Activated CD4-positive, alpha-beta T cell treated with anti-CD3 and anti-CD28 coated beads, Interleukin-2, amount 50 U/mL, for 16 hours (primary cell): ENCODE results near the gene PICK1.
"Not testable (repeated sequence)": the region's sequence is repeated elsewhere in the genome, so short reads cannot be mapped to it uniquely, and the experiment has no call there.

ENCODE experiments used
- DNase-seq: peaks from one replicate; pipeline ENCODE4 v3.0.0-alpha.2; 2020

The PICK1 gene

DNA sequence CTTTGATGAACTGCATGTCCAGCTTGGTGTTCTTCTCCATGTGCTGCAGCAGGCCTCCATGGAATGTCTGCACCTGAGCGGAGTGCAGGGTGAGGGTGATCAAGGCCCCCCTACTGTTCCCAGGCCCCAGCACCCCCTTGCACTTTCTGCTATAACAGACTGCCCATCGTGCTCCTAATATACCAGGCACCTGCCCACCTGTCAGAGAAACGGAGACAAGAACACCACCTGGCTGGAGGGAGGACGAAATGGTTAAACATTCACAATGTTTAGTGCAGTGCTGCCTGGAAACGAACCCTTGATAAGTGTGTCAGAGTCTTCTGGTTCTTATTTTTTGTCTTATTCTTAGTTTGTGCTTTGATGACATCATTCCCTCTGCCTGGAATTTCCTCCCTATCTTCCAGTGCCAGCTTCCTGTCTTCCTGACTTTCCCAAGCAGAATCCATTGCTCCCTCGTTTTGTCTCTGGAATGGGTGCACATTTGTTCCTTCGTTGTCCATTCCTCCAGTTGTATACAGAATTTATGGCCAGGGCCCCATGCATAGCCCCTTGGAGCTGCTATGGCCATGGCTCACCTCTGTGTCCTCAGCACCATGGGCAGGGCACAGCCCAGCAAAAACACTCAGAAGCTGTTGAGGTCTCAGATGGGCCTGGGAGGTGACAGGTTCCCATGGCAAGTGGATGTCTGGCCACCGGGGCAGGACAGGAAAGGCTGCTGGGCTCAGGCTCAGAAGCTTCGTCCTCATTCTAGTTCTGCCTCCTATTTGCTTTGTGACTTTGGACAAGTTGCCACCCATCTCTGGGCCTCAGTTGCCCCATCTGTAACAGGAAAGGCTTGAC lies 41.4 kb downstream of the PICK1 start:
- DNase-seq, result no peak

DNA sequence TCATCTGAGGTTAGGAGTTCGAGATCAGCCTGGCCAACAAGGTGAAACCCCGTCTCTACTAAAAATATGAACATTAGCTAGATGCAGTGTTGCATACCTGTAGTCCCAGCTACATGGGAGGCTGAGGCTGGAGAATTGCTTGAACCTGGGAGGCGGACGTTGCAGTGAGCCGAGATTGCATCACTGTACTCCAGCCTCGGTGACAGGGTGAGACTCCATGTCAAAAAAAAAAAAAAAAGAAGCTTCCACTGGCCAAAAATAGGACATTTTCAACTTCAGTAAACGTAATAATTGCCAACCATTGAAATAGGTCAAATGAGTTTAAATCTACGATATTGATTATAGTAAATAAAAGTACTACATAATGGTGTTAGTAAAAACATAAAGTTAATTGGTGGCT lies 46.4 kb downstream of the PICK1 start:
- no peak for DNase-seq

DNA sequence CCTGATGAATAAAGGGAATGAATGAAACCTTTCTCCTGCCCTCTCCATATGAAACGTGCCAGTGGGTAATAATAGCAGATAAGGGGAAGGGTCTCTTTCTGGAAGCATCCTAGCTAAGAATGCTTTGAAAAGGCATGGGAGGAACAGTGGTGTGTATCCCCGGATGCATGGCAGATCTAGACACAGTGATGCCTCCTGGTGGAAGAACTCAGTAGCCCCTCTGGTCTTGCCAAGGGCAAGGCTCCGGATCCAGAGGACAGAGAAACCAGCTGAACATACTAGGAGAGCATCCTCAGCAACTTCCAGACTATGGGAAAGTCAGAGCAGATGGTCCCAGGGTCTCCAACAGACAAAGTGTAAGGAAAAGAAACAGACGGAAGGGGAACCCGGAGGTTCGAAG lies 46.9 kb downstream of the PICK1 start:
- no peak for DNase-seq

DNA sequence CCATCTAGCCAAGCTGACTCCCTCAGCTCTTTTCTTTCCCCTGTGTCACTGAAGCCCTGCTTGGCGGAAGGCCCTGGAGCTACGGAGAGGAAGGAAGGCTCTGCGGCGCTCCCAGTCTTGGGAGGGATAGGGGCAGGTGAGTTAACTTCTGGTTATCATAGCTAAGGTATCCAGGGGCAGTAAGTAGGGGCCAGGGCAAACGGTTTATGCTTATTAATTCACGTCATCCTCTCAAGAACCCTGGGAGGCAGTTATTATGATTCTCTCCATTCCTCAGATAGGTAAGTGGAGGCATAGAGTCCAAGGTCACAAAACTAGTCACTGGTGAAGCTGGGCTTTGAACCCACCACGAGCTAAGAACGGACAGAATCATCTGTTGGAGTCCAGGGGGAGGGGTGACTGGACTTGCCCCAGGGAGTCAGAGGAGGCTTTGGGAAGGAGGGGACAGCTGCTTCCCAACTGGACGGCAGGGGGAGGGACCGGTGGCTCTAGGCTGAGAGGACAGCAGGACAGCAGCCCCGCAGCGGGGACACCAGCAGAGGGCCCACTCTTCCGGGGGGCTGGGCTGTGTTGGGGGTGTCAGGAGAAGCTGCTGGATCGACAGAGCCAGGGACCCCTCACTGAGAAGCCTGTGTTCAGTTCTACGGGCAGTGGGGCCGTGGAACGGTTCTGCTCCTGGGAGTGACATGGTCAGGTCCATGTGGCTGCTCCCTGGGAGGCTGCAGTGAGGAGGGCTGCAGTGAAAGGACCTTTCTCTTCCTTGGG lies 49.8 kb downstream of the PICK1 start:
- no peak for DNase-seq

DNA sequence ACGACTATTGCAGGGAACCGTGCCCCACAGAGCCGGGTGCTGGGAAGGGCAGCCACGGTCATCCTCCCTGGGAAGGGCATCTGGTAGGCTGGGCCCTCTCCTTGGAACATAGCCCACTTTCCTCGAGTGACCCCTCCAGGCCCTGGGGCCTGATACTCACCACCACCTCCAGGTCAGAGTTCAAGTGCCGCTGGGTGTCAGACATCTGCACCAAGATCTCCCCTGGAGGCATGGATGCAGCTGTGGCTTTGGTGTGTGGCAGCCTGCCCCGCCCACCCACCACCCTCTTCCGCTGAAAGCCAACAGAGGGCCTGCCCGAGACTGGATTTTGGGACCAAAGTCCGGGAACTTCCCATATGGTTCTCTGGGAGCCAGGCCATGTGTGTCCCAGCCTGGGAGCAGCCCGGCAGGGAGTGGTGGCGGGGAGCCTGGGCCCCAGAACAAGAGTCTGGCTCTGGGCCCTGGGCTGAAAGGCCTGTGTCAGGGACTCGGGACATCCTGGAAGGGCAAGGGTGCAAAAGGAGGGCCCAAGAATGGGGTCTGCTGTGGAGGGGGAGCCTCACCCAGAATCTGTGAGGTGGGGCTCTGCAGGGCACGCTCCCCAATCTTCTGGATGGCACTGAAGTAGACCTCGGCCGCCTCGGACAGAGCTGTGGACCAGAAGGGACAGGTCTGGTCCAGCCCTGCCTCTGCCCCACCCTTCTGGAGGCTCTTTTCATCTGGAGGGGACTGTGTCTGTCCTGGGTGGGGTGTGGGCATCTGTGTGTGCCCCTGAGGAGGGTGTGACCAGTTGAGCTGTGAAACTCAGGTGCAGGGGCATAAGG lies 50.7 kb downstream of the PICK1 start:
- DNase-seq, result no peak

DNA sequence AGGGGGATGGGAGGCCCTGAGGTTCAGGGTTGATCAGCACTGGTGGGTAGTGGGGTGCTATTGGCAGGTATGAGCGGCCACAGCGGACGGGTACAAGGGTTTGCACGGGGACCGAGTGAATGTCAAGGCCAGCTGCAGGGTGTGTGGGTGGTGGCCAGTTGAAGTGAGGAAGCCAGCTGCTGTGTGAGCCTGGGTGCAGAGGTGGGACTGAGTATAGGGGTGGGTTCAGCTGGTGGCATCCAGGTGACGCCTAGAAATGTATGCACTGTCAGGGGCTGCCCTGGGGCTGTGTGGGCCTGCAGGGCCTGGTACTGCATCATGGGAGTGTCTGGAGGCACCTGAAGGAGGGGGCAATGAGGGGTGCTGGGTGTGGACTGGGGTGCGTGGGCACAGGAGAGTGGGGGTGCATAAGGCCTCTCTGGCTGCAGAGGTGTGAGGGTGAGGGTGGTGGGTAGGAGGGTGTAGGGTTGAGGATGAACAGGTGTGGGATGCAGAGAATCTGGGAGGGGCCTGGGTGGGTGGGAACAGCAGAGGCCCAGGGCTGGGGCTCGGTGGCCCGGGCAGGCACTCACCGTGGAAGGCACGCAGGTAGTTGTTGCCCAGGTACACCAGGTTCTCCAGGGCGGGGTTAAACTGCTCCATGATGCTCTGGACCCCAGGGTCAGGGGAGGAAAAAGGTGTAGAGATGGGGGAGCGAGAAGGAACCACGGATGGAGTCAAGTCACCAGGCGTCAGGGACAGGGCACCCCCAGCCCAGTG lies 51.5 kb downstream of the PICK1 start:
- no peak for DNase-seq

DNA sequence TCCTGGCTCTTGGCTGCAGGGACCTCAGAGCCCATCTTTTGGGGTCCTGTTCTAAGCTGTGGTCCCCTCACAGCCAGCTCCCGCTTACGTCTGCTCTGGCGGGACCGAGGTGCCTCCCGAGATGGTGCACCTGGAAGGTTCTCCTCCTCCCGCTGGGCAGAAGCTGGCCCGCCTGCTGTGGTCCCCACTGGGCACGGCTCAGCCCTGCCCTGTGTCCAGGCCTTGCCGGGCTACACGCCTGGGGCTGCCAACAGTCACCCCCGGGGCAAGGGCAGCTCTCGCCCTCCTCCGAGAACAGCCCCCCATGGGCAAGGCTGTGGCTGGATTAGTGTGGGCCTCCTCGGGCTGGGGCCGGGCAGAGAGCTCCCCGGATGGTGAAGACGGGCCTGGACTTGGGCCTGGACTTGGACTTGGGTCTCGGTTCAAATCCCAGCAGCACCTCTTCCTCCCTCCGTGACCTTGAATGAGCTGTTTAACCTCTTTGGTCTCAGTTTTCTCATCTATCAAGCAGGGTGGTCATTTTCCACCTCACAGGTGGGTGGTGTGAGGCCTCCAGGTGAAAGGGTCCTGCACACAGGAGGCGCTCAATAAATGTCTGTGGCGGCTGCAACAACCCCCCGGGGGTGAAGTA lies 52.3 kb downstream of the PICK1 start:
- DNase-seq, result no peak

DNA sequence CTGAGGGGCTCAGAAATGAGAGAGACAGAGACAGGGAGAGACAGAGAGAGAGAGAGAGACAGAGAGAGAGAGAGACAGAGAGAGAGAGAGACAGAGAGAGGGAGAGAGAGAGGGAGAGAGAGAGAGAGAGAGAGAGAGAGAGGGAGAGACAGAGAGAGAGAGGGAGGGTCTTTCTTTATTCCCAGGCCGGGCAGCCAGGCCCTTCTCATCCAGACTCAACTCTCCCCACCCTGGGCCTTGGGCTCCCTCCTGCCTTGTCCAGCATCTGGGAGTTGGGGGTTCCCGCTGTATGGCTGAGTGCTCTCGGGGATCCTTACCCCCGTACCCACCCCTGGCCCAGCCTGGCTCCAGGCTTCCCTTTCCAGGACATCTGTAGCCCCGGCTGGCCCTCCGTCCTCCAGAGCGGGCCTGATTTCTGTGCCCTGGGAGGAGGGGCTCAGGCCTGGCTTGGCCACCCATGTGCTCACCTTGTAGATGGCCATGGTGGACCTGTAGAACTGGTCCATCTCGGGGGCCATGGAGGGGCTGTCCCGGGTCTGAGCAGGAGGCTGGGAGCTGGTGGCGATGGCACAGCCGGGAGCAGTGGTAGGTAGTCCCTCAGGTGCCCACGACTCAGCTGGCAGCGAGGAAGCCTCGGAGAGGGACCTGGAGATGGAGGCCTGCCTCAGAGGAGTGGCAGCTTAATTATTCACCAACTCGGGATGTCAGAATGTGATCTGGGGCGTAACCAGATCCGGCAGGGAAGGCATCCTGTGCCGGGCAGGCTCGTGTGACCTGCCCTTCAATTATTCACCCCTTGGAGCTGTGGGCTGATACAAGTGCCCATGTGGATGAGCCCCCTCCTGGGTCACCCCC lies 53.0 kb downstream of the PICK1 start, which contains the start of gene BAIAP2L2:
TSS of gene BAIAP2L2 (minus strand) at position 677 of the 855 bp plus-strand sequence. CDS start at position 518, 159 bp downstream.
- DNase-seq, result no peak

DNA sequence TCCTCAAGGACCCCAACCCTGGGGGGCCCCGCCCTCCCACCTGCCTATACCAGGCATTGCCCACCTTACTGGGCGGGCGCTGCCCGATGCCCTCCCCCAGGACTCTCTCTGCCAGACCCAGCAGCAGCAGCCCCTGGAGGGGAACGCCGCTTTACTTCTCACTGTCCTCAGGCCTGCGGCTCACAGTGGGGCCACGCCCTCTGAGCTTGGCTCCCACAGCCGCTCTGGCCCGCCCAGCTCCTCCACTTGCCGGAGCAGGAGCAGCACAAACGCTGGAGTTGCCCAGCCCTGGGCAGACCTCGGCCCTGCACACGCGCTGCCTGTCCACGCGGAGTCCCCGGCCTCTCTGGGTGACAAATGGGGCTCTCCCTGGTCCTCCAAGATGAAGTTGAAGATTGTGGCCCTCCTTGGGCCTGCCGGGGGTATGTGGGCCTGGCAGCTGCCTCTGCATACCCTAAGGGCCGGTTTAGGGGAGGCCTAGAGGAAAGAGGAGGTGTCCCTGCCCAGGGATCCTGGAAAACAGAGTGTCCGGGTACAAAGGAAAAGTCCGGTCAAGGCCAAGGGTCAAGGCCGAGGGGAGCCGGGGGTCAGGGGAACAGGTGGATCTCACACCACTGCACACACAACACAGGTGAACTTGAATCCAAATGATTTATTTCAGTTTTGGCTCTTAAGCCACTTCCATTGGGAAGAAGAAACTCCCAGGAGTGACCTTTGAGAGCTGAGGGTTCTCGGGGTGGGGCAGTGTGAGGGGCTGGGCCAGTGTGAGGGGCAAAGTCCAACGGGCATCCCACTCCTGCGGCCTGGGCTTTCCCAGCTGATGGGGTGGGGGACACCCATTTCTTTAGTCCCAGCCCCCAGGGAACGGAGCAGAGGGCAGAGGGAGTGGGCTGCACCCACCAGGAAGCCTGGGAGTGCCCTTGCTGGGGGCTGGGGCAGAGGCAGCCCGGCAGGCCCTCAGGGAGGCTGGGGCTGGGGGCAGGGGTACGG lies 54.0 kb downstream of the PICK1 start:
- DNase-seq, result no peak

DNA sequence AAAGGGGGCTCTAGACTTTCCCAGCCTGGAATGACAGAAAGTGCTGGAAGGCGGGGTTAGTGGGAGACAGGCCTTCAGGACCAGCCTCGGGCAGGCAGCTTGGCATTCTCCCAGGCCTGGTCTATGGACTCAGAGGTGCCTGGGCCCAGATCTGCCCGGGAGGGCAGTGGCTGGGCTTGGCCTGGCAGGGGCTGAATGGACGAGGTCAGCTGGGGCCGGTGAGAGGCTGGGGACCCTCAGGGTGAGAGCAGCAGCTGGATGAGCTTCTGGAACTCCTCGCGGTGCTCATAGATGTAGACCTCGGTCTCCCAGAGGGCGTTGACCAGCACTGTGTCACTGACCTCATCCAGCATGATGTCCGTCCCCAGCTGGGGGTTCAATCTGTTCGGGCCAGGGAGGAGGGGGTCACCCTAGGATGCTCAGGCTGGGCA lies 54.7 kb downstream of the PICK1 start:
- DNase-seq, result no peak

DNA sequence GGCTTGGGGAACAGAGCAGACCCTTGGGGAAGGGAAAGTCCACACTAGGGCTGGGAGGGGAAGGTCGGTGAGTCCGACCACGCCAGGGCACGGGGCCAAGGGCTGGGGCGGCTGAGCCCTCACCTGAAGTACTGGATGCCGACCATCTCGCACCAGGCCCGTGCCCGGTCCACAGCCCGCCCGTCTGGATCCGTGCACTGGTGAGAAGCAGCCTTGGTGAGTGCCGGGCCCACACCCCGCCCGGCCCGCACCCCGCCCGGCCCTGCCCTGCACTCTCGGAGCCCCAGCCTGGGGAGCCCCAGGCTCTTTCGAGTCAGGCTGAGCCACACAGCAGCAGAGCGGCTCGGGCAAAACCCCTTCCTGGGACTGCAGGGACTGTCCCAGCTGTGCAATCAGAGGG lies 55.2 kb downstream of the PICK1 start:
- no peak for DNase-seq

DNA sequence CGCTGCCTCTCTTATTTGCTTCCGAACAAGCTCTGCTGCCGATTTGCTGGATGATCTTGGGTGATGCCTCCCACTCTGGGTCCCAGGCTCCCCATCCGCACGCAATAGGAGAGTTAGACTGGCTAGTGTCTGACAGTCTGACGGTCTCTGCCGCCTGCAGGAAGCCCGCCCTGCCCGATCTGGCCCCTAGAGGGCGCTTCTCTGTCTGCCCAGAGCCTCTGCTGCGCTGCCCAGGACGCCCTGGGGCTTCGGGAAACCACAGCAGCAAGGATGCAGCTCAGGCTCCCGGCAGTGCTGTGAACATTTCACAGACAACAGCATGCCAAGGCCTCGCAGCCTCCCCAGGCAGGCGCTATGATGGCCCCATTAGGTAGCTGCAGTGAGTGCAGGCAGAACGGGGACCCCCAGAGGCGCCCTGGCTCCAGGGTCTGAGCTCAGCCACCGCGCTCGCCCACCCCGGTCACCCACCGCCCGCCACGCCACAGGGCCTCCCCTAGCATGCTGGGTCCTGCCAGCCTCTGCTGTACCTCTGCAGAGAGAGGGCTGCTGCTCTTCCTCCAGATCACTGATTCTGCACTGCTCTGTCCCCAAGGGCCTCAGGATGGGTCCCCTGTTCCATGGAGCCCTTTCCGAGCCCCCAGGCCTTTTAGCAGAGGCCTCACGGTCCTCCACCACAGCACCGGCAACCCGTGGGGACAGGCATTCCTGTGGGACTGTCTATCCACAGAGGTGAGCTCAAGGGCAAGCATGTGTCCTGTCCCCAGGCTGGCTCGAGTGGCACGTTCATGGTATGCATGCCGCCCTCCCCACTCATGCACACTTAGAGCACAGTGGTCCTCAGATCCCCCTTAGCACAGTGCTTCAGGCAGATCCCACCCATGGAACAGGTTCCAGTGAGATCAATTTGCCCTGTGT lies 57.5 kb downstream of the PICK1 start:
- peak; percentile 78 for DNase-seq

DNA sequence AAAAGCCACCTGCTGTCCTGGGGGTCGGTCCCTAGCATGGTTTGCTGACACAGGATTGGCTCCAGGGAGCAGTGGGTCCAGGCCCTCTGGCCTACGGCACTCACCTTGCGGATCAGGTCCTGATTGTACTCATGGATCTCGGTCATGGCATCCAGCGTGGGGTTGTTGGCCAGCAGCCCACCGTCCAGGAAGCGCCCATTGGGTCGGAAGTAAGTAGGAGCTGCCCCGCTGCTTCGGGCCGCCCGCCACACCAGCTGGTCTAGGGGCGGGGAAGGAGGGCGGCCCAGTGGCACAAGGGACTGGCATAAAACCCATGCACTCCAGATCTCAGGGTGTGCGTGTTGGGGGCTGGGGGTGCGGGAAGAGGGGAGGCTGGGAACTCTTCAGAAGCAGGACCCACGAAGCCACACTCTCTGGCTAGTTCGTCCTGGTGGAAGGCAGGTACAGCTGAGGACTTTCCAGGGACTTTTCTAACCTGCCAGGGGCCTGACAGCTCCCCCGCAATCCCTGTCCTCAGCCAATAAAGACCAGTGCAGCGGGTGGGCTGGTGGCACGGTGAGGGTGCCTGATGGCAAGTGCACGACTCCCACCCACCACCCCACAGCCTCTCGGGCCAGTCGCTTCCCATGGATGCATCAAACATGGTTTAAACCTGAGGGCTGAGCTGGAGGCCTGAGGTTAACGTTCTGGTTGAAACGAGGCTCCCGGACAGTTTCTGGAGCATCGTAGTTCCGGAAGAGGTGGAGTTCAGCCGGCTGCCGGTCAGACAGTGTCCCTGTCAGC lies 58.4 kb downstream of the PICK1 start:
- no peak for DNase-seq

DNA sequence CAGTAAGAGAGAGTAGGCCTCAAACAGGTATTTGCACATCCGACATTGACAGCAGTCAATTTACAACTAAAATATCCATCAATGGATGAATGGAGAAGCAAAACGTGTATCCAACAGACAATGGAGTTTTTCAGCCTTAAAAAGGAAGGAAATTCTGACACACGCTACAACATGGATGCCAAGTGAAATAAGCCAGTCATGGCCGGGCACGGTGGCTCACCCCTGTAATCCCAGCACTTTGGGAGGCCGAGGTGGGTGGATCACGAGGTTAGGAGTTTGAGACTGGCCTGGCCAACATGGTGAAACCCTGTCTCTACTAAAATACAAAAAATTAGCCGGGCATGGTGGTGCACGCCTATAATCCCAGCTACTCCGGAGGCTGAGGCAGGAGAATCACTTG lies 60.4 kb downstream of the PICK1 start:
- DNase-seq, result not testable (repeated sequence)

DNA sequence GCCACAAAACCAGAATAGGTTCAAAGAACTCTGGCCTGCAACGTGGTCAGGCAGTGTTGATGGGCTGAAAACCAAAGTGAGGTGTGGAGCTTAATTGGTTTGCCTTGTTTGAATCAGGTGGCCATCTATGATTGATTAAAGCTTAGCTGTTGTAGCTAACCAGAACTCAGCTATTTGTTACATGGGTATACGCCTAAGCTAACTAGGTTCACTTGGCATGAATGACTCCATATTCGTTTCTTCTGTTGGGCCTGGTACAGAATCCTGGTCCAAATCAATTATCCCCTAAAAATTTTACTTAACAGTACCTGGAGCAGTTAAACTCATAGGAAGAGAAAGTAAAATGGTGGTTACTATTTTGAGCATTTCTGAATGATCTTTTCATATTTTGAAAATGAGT lies 61.0 kb downstream of the PICK1 start:
- DNase-seq, result no peak

DNA sequence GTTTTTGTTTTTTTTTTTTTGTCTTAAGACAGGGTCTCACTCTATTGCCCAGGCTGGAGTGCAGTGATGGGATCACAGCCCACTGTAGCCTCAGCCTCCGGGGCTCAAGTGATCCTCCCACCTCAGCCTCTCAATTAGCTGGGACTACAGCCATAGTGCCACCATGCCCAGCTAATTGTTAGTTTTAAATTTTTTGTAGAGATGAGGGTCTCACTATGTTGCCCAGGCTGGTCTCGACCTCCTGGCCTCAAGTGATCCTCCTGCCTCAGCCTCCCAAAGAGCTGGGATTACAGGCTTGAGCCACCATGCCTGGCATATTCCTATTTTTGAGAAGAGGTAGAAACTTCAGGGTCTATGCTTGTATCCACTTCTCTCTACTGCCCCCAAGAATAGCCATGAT lies 61.5 kb downstream of the PICK1 start:
- not testable (repeated sequence) for DNase-seq

DNA sequence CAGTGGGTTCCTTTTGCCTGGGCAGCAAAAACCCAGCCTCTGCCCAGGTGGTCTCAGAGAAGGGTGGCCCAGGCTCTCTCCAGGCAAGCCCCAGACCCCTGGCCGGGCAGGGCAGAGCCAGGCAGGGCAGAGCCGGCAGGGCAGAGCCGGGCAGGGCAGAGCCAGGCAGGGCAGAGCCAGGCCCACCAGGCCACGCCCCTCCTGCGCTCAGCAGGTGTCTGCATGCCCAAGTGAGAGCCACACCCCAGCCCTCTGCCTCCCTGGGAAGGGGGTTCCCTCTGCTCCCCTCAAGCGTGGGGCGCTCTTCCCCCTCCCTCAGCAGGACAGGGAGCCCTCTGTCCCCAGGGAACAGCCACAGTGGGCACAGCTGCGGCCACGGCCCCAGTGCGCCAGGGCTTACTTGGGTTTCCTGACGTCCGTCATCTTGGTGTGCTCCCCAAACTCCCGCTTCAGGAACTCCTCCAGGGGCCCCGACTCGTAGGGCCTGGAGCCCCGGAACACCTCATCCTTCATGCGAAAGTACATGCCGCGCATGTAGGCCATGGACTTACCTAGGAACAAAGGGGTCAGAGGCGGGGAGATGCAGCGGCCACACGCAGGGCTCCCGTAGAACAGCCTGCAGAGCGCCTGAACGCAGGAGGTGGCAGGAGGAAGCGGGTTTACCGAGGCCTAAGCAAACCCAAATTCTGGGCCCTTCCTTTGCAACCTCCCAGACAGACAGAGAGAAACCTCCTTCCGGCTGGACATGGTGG lies 63.3 kb downstream of the PICK1 start:
- DNase-seq, result no peak
